Endothelial cell of umbilical vein (primary cell): ENCODE data around the gene KLF2. TPM values are rescaled to one million over a fixed set of nuclear protein-coding genes. Genes with fewer than 3 reads are reported as not detected.

Source experiments
- BruUV-seq: library from RNA; stranded (reverse); fragments of 400-500 nt; replicated peaks from 2 replicates; lab custom pipeline; 2021; lab: Mats Ljungman, UMichigan
- CTCF ChIA-PET: fragments of 300-600, 350-600 bp; sonication (Branson Sonifier 250); formaldehyde crosslinking; loops from one replicate; lab custom pipeline; 2021; ENCODE audit warnings: antibody characterized with exemption, inconsistent platforms; lab: Charles Lee
- POLR2A ChIA-PET: fragments of 300-600, 350-600 bp; sonication (Branson Sonifier 250); formaldehyde crosslinking; loops from one replicate; lab custom pipeline; 2021; ENCODE audit warnings: antibody characterized with exemption, inconsistent platforms; lab: Charles Lee
- DNase-seq: peaks from one replicate; pipeline ENCODE4 v3.0.0-alpha.2; 2011; ENCODE audit warnings: low read depth, low spot score
- FAIRE-seq: peaks from 2 replicates; lab custom pipeline; 2011; peaks lifted over from hg19 to GRCh38; lab: Jason Lieb, UNC
- H2AFZ ChIP-seq: 2 replicates; pipeline ENCODE4 v1.6.0; 2012; ENCODE audit warnings: low read depth, low read length, control low read depth, inconsistent platforms
- H3K27ac ChIP-seq: 2 replicates; pipeline ENCODE4 v1.5.1; 2011; ENCODE audit warnings: low read depth, mild to moderate bottlenecking, control low read depth, low read length, moderate library complexity; ENCODE audit not compliant: insufficient read depth
- H3K27me3 ChIP-seq, 2 experiments: 2 replicates each; pipeline versions ENCODE4 v1.6.0 to v1.6.1; 2011; ENCODE audit warnings: low read length in 2 of 2, mixed read lengths in 1 of 2; ENCODE audit not compliant: control insufficient read depth in 2 of 2, insufficient read depth in 2 of 2
- H3K36me3 ChIP-seq, 2 experiments: 2 replicates in 1 of 2; 3 replicates in 1 of 2; pipeline ENCODE4 v1.5.1; 2011; ENCODE audit warnings: low read length in 2 of 2, mild to moderate bottlenecking in 1 of 2, moderate library complexity in 1 of 2; ENCODE audit not compliant: control insufficient read depth in 2 of 2, insufficient read depth in 2 of 2; ENCODE audit errors: extremely low read depth in 1 of 2
- H3K4me1 ChIP-seq: 3 replicates; pipeline ENCODE4 v1.5.1; 2011; ENCODE audit warnings: mild to moderate bottlenecking, low read length; ENCODE audit not compliant: control insufficient read depth, insufficient read depth; ENCODE audit errors: extremely low read depth
- H3K4me2 ChIP-seq: 2 replicates; pipeline ENCODE4 v1.6.1; 2011; ENCODE audit warnings: low read length, control low read depth, mixed read lengths; ENCODE audit not compliant: insufficient read depth
- H3K4me3 ChIP-seq, 3 experiments: fragments of 200-600 bp in 1 of 3; sonication (generic), shearing (Covaris generic) in 1 of 3; replicated peaks in 1 of 3; 2 replicates each; pipeline ENCODE4 v1.5.1; 2011 to 2016; ENCODE audit warnings: control low read depth in 3 of 3, low read length in 3 of 3, mild to moderate bottlenecking in 2 of 3, inconsistent platforms in 1 of 3, low read depth in 1 of 3, moderate library complexity in 1 of 3; ENCODE audit not compliant: insufficient read depth in 1 of 3
- H3K79me2 ChIP-seq: 2 replicates; pipeline ENCODE4 v1.6.0; 2012; ENCODE audit warnings: low read length, inconsistent platforms; ENCODE audit not compliant: control insufficient read depth, insufficient read depth
- H3K9ac ChIP-seq: replicated peaks from 2 replicates; pipeline ENCODE3; 2011; ENCODE audit warnings: low read length, control low read depth; ENCODE audit not compliant: insufficient read depth; ENCODE audit errors: extremely low read depth
- H3K9me1 ChIP-seq: replicated peaks from 3 replicates; pipeline ENCODE4 v1.6.0; 2011; ENCODE audit warnings: mild to moderate bottlenecking, low read length; ENCODE audit not compliant: control insufficient read depth, insufficient read depth; ENCODE audit errors: extremely low read depth
- H3K9me3 ChIP-seq: replicated peaks from 2 replicates; pipeline ENCODE4 v1.5.1; 2012; ENCODE audit warnings: low read length, inconsistent platforms; ENCODE audit not compliant: control insufficient read depth, insufficient read depth
- H4K20me1 ChIP-seq: replicated peaks from 2 replicates; pipeline ENCODE3; 2011; ENCODE audit warnings: mild to moderate bottlenecking, low read length; ENCODE audit not compliant: control insufficient read depth, insufficient read depth; ENCODE audit errors: extremely low read depth
- CTCF ChIP-seq, 2 donors: IDR thresholded peaks; 1 replicate in 1 of 2; 2 replicates in 1 of 2; pipeline ENCODE4 v1.5.1; 2011; ENCODE audit warnings: low read length in 2 of 2, mild to moderate bottlenecking in 2 of 2, moderate library complexity in 2 of 2, control low read depth in 1 of 2, inconsistent platforms in 1 of 2, low read depth in 1 of 2; ENCODE audit not compliant: insufficient read depth in 1 of 2; ENCODE audit errors: extremely low read depth in 1 of 2
- EZH2 ChIP-seq: IDR thresholded peaks from 2 replicates; pipeline ENCODE4 v1.6.1; 2012; ENCODE audit warnings: borderline replicate concordance, low read depth, mild to moderate bottlenecking, moderate library complexity, low read length, inconsistent platforms; ENCODE audit not compliant: severe bottlenecking
- FOS ChIP-seq: IDR thresholded peaks from 2 replicates; pipeline ENCODE4 v1.6.1; 2011; ENCODE audit warnings: mild to moderate bottlenecking, low read length, moderate library complexity, borderline replicate concordance; ENCODE audit not compliant: insufficient read depth
- GATA2 ChIP-seq: IDR thresholded peaks from 2 replicates; pipeline ENCODE4 v1.7.0; 2011; ENCODE audit warnings: low read depth, mild to moderate bottlenecking, moderate library complexity, mixed read lengths, low read length; ENCODE audit not compliant: insufficient read length, insufficient read depth
- JUN ChIP-seq: IDR thresholded peaks from 2 replicates; pipeline ENCODE4 v1.6.1; 2011; ENCODE audit warnings: borderline replicate concordance, low read depth; ENCODE audit not compliant: insufficient read length, insufficient read depth
- MYC ChIP-seq: IDR thresholded peaks from one replicate; pipeline ENCODE4 v1.6.1; 2011; ENCODE audit warnings: mild to moderate bottlenecking, low read depth, low read length
- POLR2A ChIP-seq: IDR thresholded peaks from 2 replicates; pipeline ENCODE4 v1.6.1; 2012; ENCODE audit warnings: low read depth, mild to moderate bottlenecking, control low read depth, low read length
- POLR2AphosphoS5 ChIP-seq: IDR thresholded peaks from 2 replicates; pipeline ENCODE4 v1.6.1; 2012; ENCODE audit warnings: low read depth, mild to moderate bottlenecking, control low read depth, low read length, moderate library complexity; ENCODE audit not compliant: insufficient read depth
- dilution Hi-C: fragments of 300-500 bp; cut with MboI; formaldehyde crosslinking; loops from one replicate; pipeline ENCODE4 v1.15.0; 2019; ENCODE audit warnings: low sequenced_read_pairs; ENCODE audit not compliant: extremely low pct_ligation_motif_present
- intact Hi-C: fragments of 100-400 bp; cut with micrococcal nuclease; formaldehyde crosslinking; loops from one replicate; pipeline ENCODE4 v1.10.0; 2022
- polyA plus RNA-seq, 4 experiments: library from polyadenylated mRNA; depleted of rRNA in 3 of 4; stranded (reverse) in 3 of 4; unstranded in 1 of 4; fragments of >200 nt; gene quantifications; 2 replicates each; pipeline versions ENCODE4 v1.2.1 to v1.2.3, GENCODE V29; 2011 to 2012; ENCODE audit warnings: missing spikeins in 1 of 4
- total RNA-seq: library from RNA; stranded (reverse); gene quantifications from 2 replicates; pipeline ENCODE4 v1.2.3, GENCODE V29; 2021
- TF ChIP-seq, protein P1 (sequence below): IDR thresholded peaks from 2 replicates; pipeline ENCODE4 v1.6.1; 2011; ENCODE audit not compliant: insufficient read depth, insufficient read length

KLF2 gene
- total and polyA plus RNA-seq, 2 donors (not counting 3 experiments of a cell fraction or from before 2014, with no cell fraction given) = 23.4 to 30.3 TPM

DNA sequence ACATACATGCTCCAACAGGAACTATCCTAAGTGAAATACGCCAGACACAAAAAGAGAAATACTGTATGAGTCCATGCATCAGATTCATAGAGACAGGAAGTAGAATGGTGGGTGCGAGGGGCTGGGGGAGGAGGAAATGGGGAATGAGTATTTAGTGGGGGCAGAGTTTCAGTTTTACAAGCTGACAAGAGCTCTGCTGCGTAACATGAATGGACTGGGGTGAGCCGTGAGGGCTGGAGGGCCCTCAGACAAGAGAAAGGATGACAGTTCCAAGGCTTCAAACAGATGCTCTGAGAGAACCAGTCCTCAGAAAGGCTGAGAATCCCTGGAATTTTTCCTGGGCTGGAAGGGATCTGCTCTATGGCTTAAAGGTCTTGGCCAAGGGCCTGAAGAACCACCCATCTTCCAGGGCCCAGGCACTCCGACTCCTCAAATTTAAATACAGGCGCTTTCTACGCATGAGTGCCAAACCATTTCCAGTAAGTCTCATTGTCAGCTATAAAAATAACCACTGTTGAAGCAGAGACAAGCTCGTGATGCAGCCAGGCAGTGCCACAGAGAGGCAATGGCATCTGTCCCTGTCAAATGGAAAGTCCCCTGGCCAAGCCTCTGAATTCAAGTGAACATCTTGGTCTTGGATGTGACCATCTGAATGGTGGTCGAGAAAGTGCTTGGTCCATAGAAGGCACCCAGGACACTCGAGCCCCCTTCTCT is 17.5 kb downstream of the KLF2 start:
- TF ChIP-seq CTCF (IDR thresholded peaks at IDR 0.05; ENCODE audit: extremely low read depth in 1 of 2, insufficient read depth in 1 of 2, low read depth in 1 of 2, low read length in 2 of 2) = no peak
- no peak for TF ChIP-seq MYC
- TF ChIP-seq JUN = no peak
- TF ChIP-seq FOS = no peak
- ChIA-PET CTCF (interaction anchor here (0.9 to 1.2 kb wide), 3 partner anchors 9 to 41 kb away, joined by 3 to 6 read pairs (median 3); no protein-coding TSS in a partner anchor), POLR2A (interaction anchor here (1.0 kb wide), 1 partner anchor 17 kb away, joined by 3 read pairs; no protein-coding TSS in a partner anchor)
- peaks cover 32% of the 10 kb centered on the region for H3K4me1 ChIP-seq
- H3K79me2 ChIP-seq = no peaks in the 10 kb centered on the region
- H3K36me3 ChIP-seq = no peaks in the 10 kb centered on the region
- H3K9me1 ChIP-seq = no peaks in the 10 kb centered on the region
- FAIRE-seq = no peak
- no TSS peak for BruUV-seq
- H3K27ac ChIP-seq = no peak overlapping the region
- H3K9ac ChIP-seq = no peak overlapping the region
- dilution Hi-C loops = no loop called here
- intact Hi-C loops = no loop called here
- no peak overlapping the region for H3K4me2 ChIP-seq
- H3K9me3 ChIP-seq = no peaks in the 10 kb centered on the region
- H3K27me3 ChIP-seq = no peaks in the 10 kb centered on the region
- H4K20me1 ChIP-seq = no peaks in the 10 kb centered on the region
- H3K4me3 ChIP-seq = no peak overlapping the region
- no peak overlapping the region for H2AFZ ChIP-seq
- DNase-seq = no peak

- Histone ChIP-seq H3K9me1 (no peaks in the 10 kb centered on the region), H3K36me3 (no peaks in the 10 kb centered on the region), H3K27ac (no peak overlapping the region), H3K79me2 (no peaks in the 10 kb centered on the region), H3K9ac (no peak overlapping the region), H4K20me1 (no peaks in the 10 kb centered on the region), H3K27me3 (no peaks in the 10 kb centered on the region), H3K4me3 (no peak overlapping the region), H3K4me1 (peaks cover 32% of the 10 kb centered on the region), H3K9me3 (no peaks in the 10 kb centered on the region), H3K4me2 (no peak overlapping the region), H2AFZ (no peak overlapping the region)
- no TSS peak for BruUV-seq
- TF ChIP-seq CTCF (IDR thresholded peaks at IDR 0.05; ENCODE audit: extremely low read depth in 1 of 2, insufficient read depth in 1 of 2, low read depth in 1 of 2, low read length in 2 of 2) (no peak), JUN (no peak), EZH2 (no peak), GATA2 (no peak), POLR2AphosphoS5 (no peak), MYC (no peak), FOS (no peak), POLR2A (no peak)
- TF ChIP-seq, protein P1, sequence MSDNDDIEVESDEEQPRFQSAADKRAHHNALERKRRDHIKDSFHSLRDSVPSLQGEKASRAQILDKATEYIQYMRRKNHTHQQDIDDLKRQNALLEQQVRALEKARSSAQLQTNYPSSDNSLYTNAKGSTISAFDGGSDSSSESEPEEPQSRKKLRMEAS = no peak
- DNase-seq = no peak
- dilution Hi-C loops (no loop called here), intact Hi-C loops (no loop called here)
- CTCF ChIA-PET = interaction anchor here (1.2 kb wide), 1 partner anchor 40 kb away, joined by 6 read pairs; no protein-coding TSS in a partner anchor
- FAIRE-seq = no peak
- POLR2A ChIA-PET = no interaction called here
Observed at GRCh38 chr19:16343156-16343555, 18.5 kb downstream of the KLF2 start.
